Endometrial microvascular endothelial cells (primary cell): ENCODE measurements around the gene NCLN. TPM values are rescaled to one million over a fixed set of nuclear protein-coding genes. Genes with fewer than 3 reads are reported as not detected.

Experiments used
- in situ Hi-C: cut with HindIII; loops from 2 replicates; pipeline ENCODE4 v1.10.0; 2017; ENCODE audit warnings: low sequenced_read_pairs, low pct_unique_long_range_greater_than_20kb; ENCODE audit errors: inconsistent ontology term
- total RNA-seq: library from RNA; depleted of rRNA; stranded (reverse); fragments of >200 nt; gene quantifications from one replicate; pipeline ENCODE4 v1.2.3, GENCODE V29; 2015; ENCODE audit errors: inconsistent ontology term

The NCLN gene
- total RNA-seq, 1 donor from 2014 or later: 125 TPM

GRCh38 chr19:3239367-3239766, 53.6 kb downstream of the NCLN start:
- in situ Hi-C loops: no loop called here

GRCh38 chr19:3243819-3244700, 58.3 kb downstream of the NCLN start:
- in situ Hi-C loops: no loop called here

GRCh38 chr19:3245050-3245449, 59.3 kb downstream of the NCLN start:
- in situ Hi-C loops: no loop called here

- in situ Hi-C loops: no loop called here
Measured at GRCh38 chr19:3248728-3249326, 63.1 kb downstream of the NCLN start.

- in situ Hi-C loops: no loop called here
Measured at GRCh38 chr19:3249408-3249807, 63.7 kb downstream of the NCLN start.

GRCh38 chr19:3250675-3251074, 64.9 kb downstream of the NCLN start:
- in situ Hi-C loops: no loop called here

- in situ Hi-C loops: no loop called here
Measured at GRCh38 chr19:3251229-3251628, 65.5 kb downstream of the NCLN start.

GRCh38 chr19:3252650-3253049, 66.9 kb downstream of the NCLN start:
- in situ Hi-C loops: no loop called here

- in situ Hi-C loops: no loop called here
Measured at GRCh38 chr19:3253270-3253669, 67.5 kb downstream of the NCLN start.

GRCh38 chr19:3254520-3254919, 68.8 kb downstream of the NCLN start:
- in situ Hi-C loops: no loop called here

GRCh38 chr19:3257071-3257470, 71.3 kb downstream of the NCLN start:
- in situ Hi-C loops: no loop called here

Other genes starting within 250 kb of the NCLN start
- 2.3 TPM for gene ZNF77, start 241.0 kb upstream of the NCLN start, total RNA-seq
- gene TLE6, start 208.4 kb upstream of the NCLN start, total RNA-seq: 0.09 TPM
- 11.3 TPM for gene TLE2, start 156.7 kb upstream of the NCLN start, total RNA-seq
- gene TLE5, start 123.4 kb upstream of the NCLN start, total RNA-seq: 246 TPM
- gene GNA11, start 91.6 kb upstream of the NCLN start, total RNA-seq: 88.8 TPM
- not detected for gene GNA15, start 49.9 kb upstream of the NCLN start, total RNA-seq
- gene S1PR4, start 7.2 kb upstream of the NCLN start, total RNA-seq: 0.46 TPM
- not detected for gene CELF5, start 38.7 kb downstream of the NCLN start, total RNA-seq
- 47.2 TPM for gene NFIC, start 180.7 kb downstream of the NCLN start, total RNA-seq